HEK293T (cell line): ENCODE data around the gene PREP.

ENCODE experiments used
- BHLHE40 ChIP-seq: fragments of 450-650 bp; IDR thresholded peaks from 2 replicates; pipeline ENCODE4 v1.6.1; 2016; ENCODE audit warnings: mild to moderate bottlenecking, moderate library complexity, borderline replicate concordance
- ELF4 ChIP-seq: fragments of 450-650 bp; IDR thresholded peaks from 2 replicates; pipeline ENCODE4 v1.6.1; 2017; ENCODE audit warnings: antibody characterized with exemption
- FOXM1 ChIP-seq: fragments of 450-650 bp; IDR thresholded peaks from 2 replicates; pipeline ENCODE4 v1.6.1; 2017; ENCODE audit warnings: mild to moderate bottlenecking, borderline replicate concordance
- LEF1 ChIP-seq: fragments of 450-650 bp; IDR thresholded peaks from 2 replicates; pipeline ENCODE4 v1.6.1; 2017; ENCODE audit warnings: mild to moderate bottlenecking, borderline replicate concordance

DNA sequence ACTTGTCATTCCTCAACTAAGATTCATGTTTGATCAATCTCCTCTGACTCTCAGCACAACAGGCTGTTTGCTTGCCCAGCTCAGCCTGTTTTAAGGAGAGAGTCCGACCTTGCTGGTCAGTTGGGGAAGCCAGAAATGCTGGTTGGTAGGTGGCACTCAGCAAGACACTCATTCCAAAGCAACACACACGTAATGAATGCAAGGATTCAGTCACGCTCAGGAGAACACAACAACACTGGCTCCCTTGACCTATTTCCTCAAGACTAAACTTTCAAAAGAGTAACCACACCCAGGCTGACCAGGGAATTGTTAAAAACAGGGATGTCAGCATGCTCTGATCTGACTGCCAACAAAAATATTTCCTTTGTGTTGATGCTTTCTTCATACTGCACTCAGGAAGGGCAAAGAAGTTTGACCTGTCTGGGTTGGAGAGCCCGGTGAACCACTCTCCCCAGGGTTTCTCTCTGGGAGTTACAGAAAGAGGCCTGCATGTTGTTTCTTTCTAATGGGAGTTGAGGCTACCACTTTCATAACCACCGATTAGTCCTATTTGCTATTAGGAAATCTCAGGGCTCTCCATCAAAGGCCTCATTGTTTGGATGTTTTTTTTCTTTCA is 25.6 kb upstream of the PREP start:
- TF ChIP-seq LEF1 = no peak
- no peak for TF ChIP-seq ELF4
- TF ChIP-seq BHLHE40 = no peak
- TF ChIP-seq FOXM1 = no peak
